Astrocyte of the spinal cord (primary cell): ENCODE data around the gene BABAM2.

Experiments used
- DNase-seq: peaks from one replicate; pipeline ENCODE4 v3.0.0; 2011; ENCODE audit warnings: low read depth, low spot score
- H3K4me3 ChIP-seq: 2 replicates; pipeline ENCODE4 v1.5.1; 2011; ENCODE audit warnings: low read depth, mild to moderate bottlenecking, low read length, moderate library complexity
- CTCF ChIP-seq: IDR thresholded peaks from 2 replicates; pipeline ENCODE4 v1.5.1; 2012; ENCODE audit warnings: low read depth, mild to moderate bottlenecking, low read length, inconsistent platforms
- in situ Hi-C: cut with HindIII; loops from 2 replicates; pipeline ENCODE4 v1.10.0; 2017; ENCODE audit warnings: low sequenced_read_pairs

BABAM2 gene

DNA sequence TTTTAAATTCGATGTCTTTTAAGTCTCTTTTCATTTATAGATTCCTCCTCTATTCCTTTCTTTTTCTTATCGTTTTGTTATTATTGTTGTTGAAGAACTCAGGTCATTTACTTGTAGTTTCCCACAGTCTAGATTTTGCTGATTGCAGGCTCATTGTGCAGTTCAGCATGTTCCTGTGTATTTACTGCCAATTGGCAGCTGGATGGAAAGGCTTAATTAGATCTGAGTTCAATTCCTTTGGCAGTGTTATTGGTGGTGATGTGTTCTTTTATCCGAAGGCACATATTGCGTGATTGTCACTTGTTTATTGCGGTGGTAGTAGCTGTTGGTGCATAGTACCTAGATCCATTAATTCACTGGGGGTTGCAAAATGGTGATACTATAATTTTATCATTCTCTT, 180.7 kb downstream of the BABAM2 start:
- no peak for DNase-seq
- H3K4me3 ChIP-seq = no peak overlapping the region
- in situ Hi-C loops = no loop called here
- TF ChIP-seq CTCF = no peak

DNA sequence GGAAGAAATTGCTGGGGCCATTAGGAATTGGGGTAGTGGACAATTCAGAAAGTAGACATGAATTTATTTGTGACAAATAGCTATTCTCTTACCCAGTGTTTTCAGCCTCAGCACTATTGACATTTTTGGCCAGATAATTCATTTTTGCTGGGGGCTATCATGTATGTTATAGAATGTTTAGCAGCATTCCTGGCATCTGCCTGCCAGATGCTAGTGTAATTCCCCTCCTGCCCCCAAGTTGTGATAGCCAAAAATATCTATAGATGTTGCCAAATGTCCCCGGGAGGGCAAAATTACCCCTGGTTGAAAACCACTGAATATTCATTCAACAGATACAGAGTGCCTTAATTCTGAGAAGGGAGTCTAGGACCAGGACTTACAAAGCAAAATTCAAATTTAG, 183.6 kb downstream of the BABAM2 start:
- no peak for DNase-seq
- no peak for TF ChIP-seq CTCF
- in situ Hi-C loops = no loop called here
- no peak overlapping the region for H3K4me3 ChIP-seq

- no peak for TF ChIP-seq CTCF
- in situ Hi-C loops = no loop called here
- peak; percentile 84 for DNase-seq
- H3K4me3 ChIP-seq = no peak overlapping the region
Measured at GRCh38 chr2:28080911-28081310, 190.4 kb downstream of the BABAM2 start.

GRCh38 chr2:28082131-28082530, 191.6 kb downstream of the BABAM2 start:
- TF ChIP-seq CTCF = no peak
- no peak overlapping the region for H3K4me3 ChIP-seq
- DNase-seq = peak; percentile 80
- in situ Hi-C loops = no loop called here

- in situ Hi-C loops = no loop called here
- TF ChIP-seq CTCF = no peak
- no peak overlapping the region for H3K4me3 ChIP-seq
- no peak for DNase-seq
Measured at GRCh38 chr2:28083476-28083875, 192.9 kb downstream of the BABAM2 start.

GRCh38 chr2:28084564-28084963, 194.0 kb downstream of the BABAM2 start:
- H3K4me3 ChIP-seq = no peak overlapping the region
- TF ChIP-seq CTCF = no peak
- DNase-seq = peak; percentile 54
- in situ Hi-C loops = no loop called here

- H3K4me3 ChIP-seq = no peak overlapping the region
- in situ Hi-C loops = no loop called here
- DNase-seq = no peak
- no peak for TF ChIP-seq CTCF
Measured at GRCh38 chr2:28085201-28085600, 194.7 kb downstream of the BABAM2 start.
